H9 (cell line): ENCODE measurements around the gene IGIP. TPM values are rescaled to one million over a fixed set of nuclear protein-coding genes. Genes with fewer than 3 reads are reported as not detected.

Experiments used
- DNase-seq: peaks from one replicate; pipeline ENCODE4 v3.0.0-alpha.2; 2017
- H2AFZ ChIP-seq: one replicate; pipeline ENCODE4 v1.6.1; 2013; ENCODE audit warnings: mild to moderate bottlenecking, low read length, control low read depth, moderate library complexity
- H2AK5ac ChIP-seq: 2 replicates; pipeline ENCODE4 v1.6.1; 2013; ENCODE audit warnings: low read length, control low read depth, mixed read lengths; ENCODE audit not compliant: insufficient read length
- H2BK120ac ChIP-seq: one replicate; pipeline ENCODE4 v1.6.1; 2013; ENCODE audit warnings: low read depth, mild to moderate bottlenecking, low read length, control low read depth, inconsistent platforms; ENCODE audit not compliant: poor library complexity, severe bottlenecking
- H2BK12ac ChIP-seq: 2 replicates; pipeline ENCODE4 v1.6.1; 2013; ENCODE audit warnings: low read length, control low read depth, mixed read lengths, low read depth; ENCODE audit not compliant: insufficient read length
- H2BK15ac ChIP-seq: 2 replicates; pipeline ENCODE4 v1.6.1; 2013; ENCODE audit warnings: low read depth, low read length, control low read depth
- H2BK20ac ChIP-seq: one replicate; pipeline ENCODE4 v1.6.1; 2013; ENCODE audit warnings: low read depth, mild to moderate bottlenecking, low read length, control low read depth, inconsistent platforms; ENCODE audit not compliant: poor library complexity, severe bottlenecking
- H2BK5ac ChIP-seq: 2 replicates; pipeline ENCODE4 v1.6.1; 2013; ENCODE audit warnings: low read length, control low read depth, mixed read lengths; ENCODE audit not compliant: insufficient read length
- H3K14ac ChIP-seq: 2 replicates; pipeline ENCODE4 v1.6.1; 2013; ENCODE audit warnings: low read length, control low read depth; ENCODE audit not compliant: insufficient read depth
- H3K18ac ChIP-seq: 2 replicates; pipeline ENCODE4 v1.6.1; 2013; ENCODE audit warnings: low read depth, mild to moderate bottlenecking, mixed read lengths, low read length, control low read depth; ENCODE audit not compliant: insufficient read length
- H3K23ac ChIP-seq: 2 replicates; pipeline ENCODE4 v1.6.1; 2013; ENCODE audit warnings: low read length, control low read depth, mixed read lengths, low read depth; ENCODE audit not compliant: insufficient read length
- H3K23me2 ChIP-seq: 2 replicates; pipeline ENCODE4 v1.6.1; 2013; ENCODE audit warnings: low read depth, mild to moderate bottlenecking, mixed read lengths, low read length, control low read depth; ENCODE audit not compliant: insufficient read length, poor library complexity, severe bottlenecking
- H3K27ac ChIP-seq: 2 replicates; pipeline ENCODE4 v1.5.1; 2013; ENCODE audit warnings: low read length, control low read depth, mixed read lengths, low read depth; ENCODE audit not compliant: insufficient read length
- H3K27me3 ChIP-seq: 2 replicates; pipeline ENCODE4 v1.6.1; 2013; ENCODE audit warnings: low read length, control low read depth, inconsistent platforms; ENCODE audit not compliant: insufficient read depth
- H3K4ac ChIP-seq: 2 replicates; pipeline ENCODE4 v1.6.1; 2013; ENCODE audit warnings: low read depth, mild to moderate bottlenecking, control low read depth, inconsistent platforms, low read length, moderate library complexity
- H3K4me1 ChIP-seq: 2 replicates; pipeline ENCODE4 v1.6.1; 2013; ENCODE audit warnings: low read length, control low read depth, inconsistent platforms; ENCODE audit not compliant: insufficient read depth
- H3K4me2 ChIP-seq: 2 replicates; pipeline ENCODE4 v1.6.1; 2013; ENCODE audit warnings: low read length, control low read depth, mixed read lengths; ENCODE audit not compliant: insufficient read length, insufficient read depth
- H3K56ac ChIP-seq: 2 replicates; pipeline ENCODE4 v1.6.1; 2013; ENCODE audit warnings: low read depth, mild to moderate bottlenecking, mixed read lengths, low read length, control low read depth; ENCODE audit not compliant: insufficient read length
- H3K79me1 ChIP-seq: 2 replicates; pipeline ENCODE4 v1.6.1; 2013; ENCODE audit warnings: low read depth, mild to moderate bottlenecking, moderate library complexity, low read length, control low read depth, inconsistent platforms; ENCODE audit not compliant: insufficient read depth, poor library complexity, severe bottlenecking
- H3K79me2 ChIP-seq: 2 replicates; pipeline ENCODE4 v1.6.1; 2013; ENCODE audit warnings: low read length, control low read depth, inconsistent platforms; ENCODE audit not compliant: insufficient read depth
- H3K9ac ChIP-seq: 2 replicates; pipeline ENCODE4 v1.6.1; 2013; ENCODE audit warnings: low read length, control low read depth, mixed read lengths; ENCODE audit not compliant: insufficient read length; ENCODE audit errors: extremely low read depth
- H3K9me3 ChIP-seq: one replicate; pipeline ENCODE4 v1.6.1; 2013; ENCODE audit warnings: low read depth, low read length, inconsistent platforms; ENCODE audit not compliant: control insufficient read depth
- H3T11ph ChIP-seq: one replicate; pipeline ENCODE4 v1.6.1; 2013; ENCODE audit warnings: mild to moderate bottlenecking, low read length, control low read depth, inconsistent platforms
- H4K20me1 ChIP-seq: one replicate; pipeline ENCODE4 v1.6.1; 2013; ENCODE audit not compliant: control insufficient read depth, insufficient read length, insufficient read depth
- H4K5ac ChIP-seq: 2 replicates; pipeline ENCODE4 v1.6.1; 2013; ENCODE audit warnings: low read depth, mild to moderate bottlenecking, mixed read lengths, low read length, control low read depth; ENCODE audit not compliant: insufficient read length
- H4K8ac ChIP-seq: replicated peaks from 2 replicates; pipeline ENCODE4 v1.6.1; 2013; ENCODE audit warnings: low read length, control low read depth, mixed read lengths, low read depth; ENCODE audit not compliant: insufficient read length
- H4K91ac ChIP-seq: 2 replicates; pipeline ENCODE4 v1.6.1; 2013; ENCODE audit warnings: low read depth, mild to moderate bottlenecking, moderate library complexity, mixed read lengths, low read length, control low read depth; ENCODE audit not compliant: insufficient read length
- H3K27ac Mint-ChIP-seq, 3 experiments: 2 replicates in 2 of 3; 3 replicates in 1 of 3; pipeline ENCODE4 v1.8.0; 2020 to 2021; ENCODE audit warnings: mixed read lengths in 3 of 3, mild to moderate bottlenecking in 1 of 3, moderate library complexity in 1 of 3
- H3K27me3 Mint-ChIP-seq: 2 replicates; pipeline ENCODE4 v1.8.0; 2021; ENCODE audit warnings: low read depth, mild to moderate bottlenecking, moderate library complexity, mixed read lengths
- H3K36me3 Mint-ChIP-seq, 3 experiments: 2 replicates in 2 of 3; 3 replicates in 1 of 3; pipeline ENCODE4 v1.8.0; 2020 to 2021; ENCODE audit warnings: low read depth in 3 of 3, mixed read lengths in 3 of 3; ENCODE audit not compliant: insufficient read depth in 1 of 3
- H3K4me1 Mint-ChIP-seq, 2 experiments: 2 replicates each; pipeline ENCODE4 v1.8.0; 2020; ENCODE audit warnings: mixed read lengths in 2 of 2
- H3K4me3 Mint-ChIP-seq, 2 experiments: 2 replicates in 1 of 2; 3 replicates in 1 of 2; pipeline ENCODE4 v1.8.0; 2020 to 2021; ENCODE audit warnings: mild to moderate bottlenecking in 2 of 2, mixed read lengths in 2 of 2, moderate library complexity in 1 of 2
- H3K9me3 Mint-ChIP-seq, 2 experiments: 2 replicates in 1 of 2; 3 replicates in 1 of 2; pipeline ENCODE4 v1.8.0; 2020; ENCODE audit warnings: mild to moderate bottlenecking in 2 of 2, mixed read lengths in 2 of 2, moderate library complexity in 1 of 2
- CTCF ChIP-seq: fragments of 200-600 bp; sonication (generic); conservative IDR thresholded peaks from 3 replicates; pipeline ENCODE4 v1.8.0; 2021; ENCODE audit warnings: antibody characterized with exemption, mild to moderate bottlenecking
- WGBS: extraction: QIAGEN DNeasy Blood & Tissue Kit; methylation state at CpG from one replicate; pipeline ENCODE4 v1.1.7; 2013; ENCODE audit warnings: missing lambda C conversion rate, low lambda C conversion rate, mixed read lengths; ENCODE audit not compliant: insufficient read length; ENCODE audit errors: extremely low coverage; 5-methylcytosine and 5-hydroxymethylcytosine counted together
- long read RNA-seq: library from polyadenylated mRNA; unstranded; transcript quantifications from one replicate; pipeline ENCODE4 v2.0.0, GENCODE V29; 2020
- total RNA-seq: library from RNA; stranded (reverse); gene quantifications from 2 replicates; pipeline ENCODE4 v1.2.1, GENCODE V29; 2021

Gene IGIP
- 0.52 and 0.53 TPM in 2 replicates for total RNA-seq
- long read RNA-seq = 0 reads

GRCh38 chr5:140125637-140126036, at the start of gene IGIP:
Gene IGIP (plus strand): TSS chr5:140125937. CDS start chr5:140128477, 2,540 bp downstream.
- Histone ChIP-seq H3K79me1 (no peaks in the 10 kb centered on the region), H3K4ac (no peak within 1 kb of the TSS), H4K91ac (no peak within 1 kb of the TSS), H3K4me2 (no peak within 1 kb of the TSS), H3K56ac (no peak within 1 kb of the TSS), H3K27ac (no peak within 1 kb of the TSS), H4K8ac (no peak within 1 kb of the TSS), H4K20me1 (no peaks in the 10 kb centered on the region), H2BK15ac (no peak within 1 kb of the TSS), H2BK5ac (no peak within 1 kb of the TSS), H3K14ac (no peak within 1 kb of the TSS), H3K79me2 (no peaks in the 10 kb centered on the region), H3K27me3 (no peaks in the 10 kb centered on the region), H2AK5ac (no peak within 1 kb of the TSS), H3K18ac (no peak within 1 kb of the TSS), H4K5ac (no peak within 1 kb of the TSS), H3K4me1 (no peaks in the 10 kb centered on the region), H2BK20ac (no peak within 1 kb of the TSS), H3K9me3 (no peaks in the 10 kb centered on the region), H3K9ac (no peak within 1 kb of the TSS), H2BK12ac (no peak within 1 kb of the TSS), H3K23me2 (no peaks in the 10 kb centered on the region), H2BK120ac (no peak within 1 kb of the TSS), H2AFZ (no peak within 1 kb of the TSS), H3T11ph (no peak within 1 kb of the TSS), H3K23ac (no peak within 1 kb of the TSS)
- Mint-ChIP-seq H3K4me3 (no peak within 1 kb of the TSS), H3K27ac (no peak within 1 kb of the TSS), H3K27me3 (peaks cover 14% of the 10 kb centered on the region; the same call in 1 of the 2 replicates), H3K9me3 (no peaks in the 10 kb centered on the region), H3K4me1 (peaks cover 2% of the 10 kb centered on the region in 2 experiments; a peak in 1 of 4 replicates), H3K36me3 (no peaks in the 10 kb centered on the region)
- DNase-seq = no peak
- WGBS = no CpG with 5 or more reads among the region's 4 CpGs
- no peak for TF ChIP-seq CTCF
